Erythroblast (primary cell): ENCODE measurements around the gene AGPS.

Source experiments
- GATA1 ChIP-seq: IDR thresholded peaks from 2 replicates; pipeline ENCODE4 v1.6.1; 2011; ENCODE audit warnings: low read depth, mild to moderate bottlenecking, control low read depth, low read length, moderate library complexity
- POLR2A ChIP-seq: IDR thresholded peaks from 2 replicates; pipeline ENCODE4 v1.6.1; 2011; ENCODE audit warnings: mild to moderate bottlenecking, low read length

- TF ChIP-seq POLR2A (no peak), GATA1 (no peak)
Observed at GRCh38 chr2:177543007-177543760, 150.6 kb downstream of the AGPS start.
